NCI-H146 treated with DMSO at 0.1 percent for 48 hours (cell line): Measurements from ENCODE around the gene VCX2.
A peak's percentile ranks its signal among the peaks of the same experiment; 100 is the strongest.
"Not testable (repeated sequence)": the region's sequence is repeated elsewhere in the genome, so short reads cannot be mapped to it uniquely, and the experiment has no call there.

ENCODE experiments used
- DNase-seq: peaks from one replicate; lab custom pipeline; 2025; ENCODE audit not compliant: unreplicated experiment; lab: John Stamatoyannopoulos, UW

VCX2 gene

GRCh38 chrX:8171169-8171568 lies at the start of gene VCX2:
VCX2 (minus strand) TSS chrX:8171267; CDS start chrX:8170643, 624 bp downstream.
- DNase-seq = not testable (repeated sequence)

DNA sequence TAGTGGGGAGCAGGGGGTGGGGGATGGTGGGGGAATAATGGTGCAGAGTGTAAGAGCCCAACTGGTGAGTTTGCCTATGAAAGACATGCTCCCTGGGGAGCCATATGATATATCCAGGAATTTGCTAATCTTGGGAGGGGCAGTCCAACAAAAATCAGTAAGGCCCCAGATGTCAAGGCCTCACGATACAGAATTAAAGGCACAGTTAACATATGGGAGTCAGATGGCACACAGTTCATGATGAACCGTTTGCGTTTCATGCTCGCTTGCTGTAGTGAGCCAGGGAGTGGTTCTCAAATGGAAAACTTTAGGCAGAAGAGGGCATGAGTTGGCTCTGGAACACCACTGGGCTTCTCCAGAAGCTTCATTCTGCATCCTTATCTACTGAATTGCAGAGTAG lies 33.9 kb upstream of the VCX2 start:
- no peak for DNase-seq

- DNase-seq = no peak
Observed at GRCh38 chrX:8204169-8204935, 33.3 kb upstream of the VCX2 start.

- DNase-seq = no peak
Observed at GRCh38 chrX:8201896-8202331, 30.8 kb upstream of the VCX2 start.

DNA sequence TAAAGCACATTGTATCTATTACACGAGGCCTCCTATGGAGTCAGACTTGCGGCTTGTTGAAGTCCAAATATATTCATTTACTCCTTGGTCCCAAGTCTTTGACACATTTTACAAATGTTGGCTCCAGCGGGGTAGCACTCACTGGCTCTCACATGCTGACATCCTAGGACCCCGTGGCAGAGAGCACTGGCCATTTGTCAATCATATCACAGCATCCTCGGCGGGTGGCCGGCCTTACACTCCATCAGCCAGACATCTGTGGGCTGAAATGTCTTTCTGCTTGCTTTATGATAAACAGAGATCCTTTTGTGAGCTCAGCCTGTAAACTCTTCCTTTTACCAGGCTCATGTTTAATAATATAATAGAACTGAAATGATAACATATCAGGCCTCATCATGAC lies 25.7 kb upstream of the VCX2 start:
- no peak for DNase-seq

DNA sequence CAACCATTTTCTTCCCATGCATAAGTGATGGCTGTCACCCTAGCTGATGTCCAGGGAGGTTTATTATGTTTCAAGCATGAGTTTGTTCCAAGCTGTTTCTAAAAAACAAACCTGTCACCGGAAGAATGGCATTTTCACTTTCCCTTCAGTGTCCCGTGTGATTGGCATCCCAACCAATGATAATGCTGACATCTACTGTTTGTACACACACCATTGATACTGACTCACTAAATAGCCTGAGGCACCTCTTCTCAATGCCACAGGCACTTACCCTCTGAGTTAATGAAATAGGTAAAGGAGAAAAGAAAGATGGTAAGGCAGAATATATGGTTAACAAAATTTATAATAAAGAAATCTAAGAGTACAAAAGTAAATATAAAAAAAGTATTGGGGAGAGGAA lies 23.1 kb upstream of the VCX2 start:
- DNase-seq = peak; percentile 43

GRCh38 chrX:8192276-8192675 lies 21.2 kb upstream of the VCX2 start:
- no peak for DNase-seq

GRCh38 chrX:8191022-8191421 lies 20.0 kb upstream of the VCX2 start:
- DNase-seq = no peak

DNA sequence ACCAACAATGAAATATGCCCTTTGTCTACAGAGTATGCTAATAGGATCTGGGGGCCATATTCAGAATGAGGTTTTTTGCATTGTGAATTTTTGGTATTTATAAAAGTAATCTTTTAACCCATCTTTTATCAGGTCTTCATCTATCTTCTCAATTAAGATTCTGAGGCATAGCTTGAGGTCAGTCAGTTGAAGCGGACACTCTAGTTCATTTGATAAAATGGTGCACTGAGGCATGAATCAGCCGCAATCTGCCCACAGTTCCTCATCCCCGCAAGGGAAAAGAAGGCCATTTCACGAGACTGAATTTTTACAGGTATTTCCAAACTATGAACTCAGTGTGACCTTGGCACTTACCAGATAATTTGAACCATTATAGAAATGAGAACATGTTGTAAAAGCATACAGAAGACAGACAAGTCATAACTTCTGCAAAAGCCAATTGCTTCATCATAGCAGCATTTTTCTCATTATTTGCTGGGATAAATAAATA lies 19.3 kb upstream of the VCX2 start:
- no peak for DNase-seq

DNA sequence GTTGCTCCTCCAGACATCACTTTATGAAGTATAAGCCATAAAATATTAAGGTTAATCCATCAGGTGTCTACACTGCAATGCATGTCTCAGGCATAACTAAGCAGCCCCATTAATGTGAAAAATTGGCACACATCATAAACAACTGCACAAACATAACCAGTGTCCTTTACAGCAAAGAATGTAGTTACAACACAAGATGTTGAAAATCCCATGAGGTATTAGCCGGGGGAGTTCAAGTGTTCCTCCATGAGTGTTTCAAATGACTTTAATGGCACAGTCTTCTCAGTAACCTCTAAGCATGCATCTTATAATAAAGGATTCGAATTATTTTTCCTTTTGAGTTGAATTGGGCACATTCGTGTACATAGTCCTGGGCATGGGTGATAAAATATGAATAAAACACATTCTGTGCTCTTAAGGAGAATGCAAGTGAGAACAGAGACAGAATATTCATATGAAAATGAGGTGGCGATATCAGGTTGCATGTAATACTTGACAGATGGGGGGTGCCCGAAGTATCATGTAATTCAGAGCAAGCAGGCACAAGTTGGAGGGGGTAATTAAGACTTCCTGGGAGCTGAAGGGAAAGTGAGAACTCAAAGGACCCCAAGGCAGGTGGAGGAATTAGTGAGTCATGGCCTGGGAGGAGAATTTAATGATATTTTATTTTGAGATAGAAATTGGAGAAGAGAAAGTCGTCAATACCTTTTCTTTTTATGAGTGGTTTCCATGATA lies 18.2 kb upstream of the VCX2 start:
- DNase-seq = peak; percentile 29

GRCh38 chrX:8183346-8183745 lies 12.3 kb upstream of the VCX2 start:
- DNase-seq = no peak

GRCh38 chrX:8179656-8180055 lies 8.6 kb upstream of the VCX2 start:
- DNase-seq = no peak

GRCh38 chrX:8154011-8154410 lies 17.1 kb downstream of the VCX2 start:
- not testable (repeated sequence) for DNase-seq

DNA sequence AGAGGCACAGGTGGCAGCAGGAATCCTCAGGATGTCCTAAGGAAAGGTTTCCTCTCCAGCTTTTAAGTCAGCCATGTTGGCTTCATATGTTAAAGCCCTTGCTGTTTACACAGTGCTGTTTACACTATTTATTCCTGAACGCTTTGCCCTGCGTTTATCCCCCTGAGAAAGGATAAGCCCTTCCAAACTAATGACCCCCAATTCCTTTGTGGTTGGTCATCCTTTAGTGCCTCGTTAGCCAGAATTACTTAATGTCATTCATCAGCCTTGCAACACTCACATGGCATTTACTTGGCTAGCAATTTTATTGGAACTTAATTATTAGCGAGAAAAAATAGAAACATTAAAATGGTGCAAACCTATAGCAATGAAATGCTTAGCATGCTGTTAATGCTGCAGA lies 23.8 kb downstream of the VCX2 start:
- DNase-seq = no peak

DNA sequence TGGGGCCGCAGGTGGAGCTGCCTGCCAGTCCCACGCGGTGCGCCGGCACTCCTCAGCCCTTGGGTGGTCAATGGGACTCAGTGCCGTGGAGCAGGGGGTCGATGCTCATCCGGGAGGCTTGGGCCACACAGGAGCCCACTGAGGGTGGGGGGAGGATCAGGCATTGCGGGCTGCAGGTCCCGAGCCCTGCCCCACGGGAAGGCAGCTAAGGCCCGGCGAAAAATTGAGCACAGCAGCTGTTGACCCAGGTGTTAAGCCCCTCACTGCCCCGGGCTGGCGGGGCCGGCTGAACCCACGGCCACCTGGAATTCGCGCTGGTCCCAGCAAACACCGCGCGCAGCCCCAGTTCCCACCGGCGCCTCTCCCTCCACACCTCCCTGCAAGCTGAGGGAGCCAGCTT lies 26.1 kb downstream of the VCX2 start:
- no peak for DNase-seq

DNA sequence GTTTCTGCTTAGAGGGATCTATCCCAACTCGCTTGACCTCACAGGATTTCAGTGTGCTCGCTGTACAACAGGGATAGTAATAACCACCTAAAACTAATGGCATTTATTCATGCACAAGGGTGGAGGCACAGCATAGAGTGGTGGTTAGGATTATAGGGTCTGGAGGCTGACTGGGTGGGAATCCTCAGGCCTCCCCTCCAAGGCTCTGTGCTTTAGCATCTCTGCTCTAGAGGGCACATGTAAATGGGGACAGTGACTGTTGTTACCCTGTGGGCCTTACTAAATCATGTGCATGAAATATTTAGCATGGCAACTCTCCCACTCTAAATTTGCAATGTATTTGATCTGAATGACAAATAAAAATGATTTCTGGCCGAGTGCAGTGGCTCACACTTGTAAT lies 29.2 kb downstream of the VCX2 start:
- no peak for DNase-seq

DNA sequence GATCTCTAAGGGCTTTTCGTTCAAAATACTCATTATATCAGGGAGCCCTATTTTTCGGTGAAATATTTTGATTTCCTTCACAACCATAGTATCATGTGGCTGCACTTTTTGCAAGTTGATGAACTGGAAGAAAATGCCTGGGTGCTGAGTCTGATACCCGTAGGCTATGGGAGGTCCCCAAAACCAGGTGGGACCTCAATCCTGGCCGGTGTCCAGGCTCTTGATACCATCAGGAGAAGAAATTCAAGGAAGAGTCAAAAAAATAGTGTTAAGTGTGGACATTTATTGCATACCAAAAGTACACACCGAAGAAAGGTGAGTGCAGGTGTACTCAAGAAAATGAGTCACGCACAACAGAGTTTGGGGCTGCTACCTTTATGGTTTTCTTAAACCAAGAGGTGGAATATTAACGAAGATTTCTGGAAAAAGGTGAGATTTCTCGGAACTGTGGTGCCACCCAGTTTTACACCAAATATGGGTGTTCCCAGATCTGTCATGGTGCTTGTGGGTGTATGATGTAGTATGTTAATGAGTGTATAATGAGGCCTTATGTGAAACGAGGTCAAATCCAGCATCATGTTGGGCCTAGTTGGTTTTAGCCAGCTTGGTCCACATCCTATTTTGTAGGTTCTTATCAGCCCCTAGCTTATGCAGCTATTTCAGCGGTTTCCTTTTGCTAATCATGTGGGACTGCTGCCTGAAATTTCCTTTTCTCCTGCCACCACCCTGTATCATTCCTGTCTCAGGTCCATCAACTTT lies 29.9 kb downstream of the VCX2 start:
- no peak for DNase-seq

- DNase-seq = no peak
Observed at GRCh38 chrX:8139716-8140115, 31.4 kb downstream of the VCX2 start.

DNA sequence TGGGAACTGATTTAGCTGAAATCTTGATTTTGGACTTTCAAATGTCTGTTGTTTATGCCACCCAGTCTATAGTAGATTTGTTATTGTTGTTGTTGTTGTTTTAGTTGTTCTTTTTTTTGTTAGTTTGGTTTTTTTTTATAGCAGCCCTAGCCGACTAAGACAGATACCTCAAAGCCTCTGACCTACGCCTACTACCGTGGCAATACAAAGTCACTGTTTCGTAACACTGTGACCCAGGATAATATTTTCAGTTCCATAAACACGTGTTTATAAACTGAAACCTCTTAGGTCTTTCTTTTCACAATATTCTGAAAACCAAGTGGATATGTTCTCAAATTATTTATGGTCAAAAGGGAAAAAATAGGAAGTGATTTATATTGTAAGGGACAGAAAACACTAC lies 32.8 kb downstream of the VCX2 start:
- no peak for DNase-seq

GRCh38 chrX:8126648-8127047 lies 44.4 kb downstream of the VCX2 start:
- DNase-seq = no peak

DNA sequence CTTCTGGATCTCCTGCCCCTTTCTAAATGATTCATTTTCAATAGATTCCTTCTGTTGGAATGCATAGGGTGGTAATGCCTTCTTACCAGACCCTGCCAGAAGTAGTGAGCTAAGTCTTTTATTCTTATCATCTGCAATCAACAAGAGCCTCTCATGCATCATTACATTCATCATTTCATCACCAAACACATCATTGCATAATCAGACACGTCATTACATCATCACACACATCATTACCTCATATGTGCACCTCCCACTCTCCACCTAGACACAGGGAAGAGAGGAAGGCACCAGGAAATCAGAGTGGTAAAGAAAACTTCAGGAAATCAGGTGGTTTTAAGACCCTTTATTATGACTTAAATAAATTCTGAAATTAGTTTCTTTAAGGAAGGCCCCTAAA lies 45.0 kb downstream of the VCX2 start:
- DNase-seq = no peak

- no peak for DNase-seq
Observed at GRCh38 chrX:8125566-8125965, 45.5 kb downstream of the VCX2 start.
